Activated naive CD8-positive, alpha-beta T cell treated with anti-CD3 and anti-CD28 coated beads, Interleukin-2, amount 10 ng/mL, durations not matched to agents 7 days and 5 days (primary cell): ENCODE data around the gene SMAGP. TPM values are rescaled to one million over a fixed set of nuclear protein-coding genes. Genes with fewer than 3 reads are reported as not detected.

ENCODE experiments used
- ATAC-seq: fragments of 150-1000 bp; cut with Tn5 transposase; one replicate; pipeline ENCODE4 v1.10.0; 2021; ENCODE audit warnings: low read depth, moderate library complexity
- POLR2A ChIA-PET: fragments of 350-600 bp; sonication (Branson Sonifier 250); formaldehyde crosslinking; loops from one replicate; lab custom pipeline; 2021; ENCODE audit warnings: antibody characterized with exemption; lab: Charles Lee
- DNase-seq: peaks from one replicate; pipeline ENCODE4 v3.0.0; 2021
- H3K27ac Mint-ChIP-seq: one replicate; pipeline ENCODE4 v1.8.0; 2022; ENCODE audit warnings: mild to moderate bottlenecking, mixed read lengths
- H3K27me3 Mint-ChIP-seq: one replicate; pipeline ENCODE4 v1.8.0; 2022; ENCODE audit warnings: mild to moderate bottlenecking, moderate library complexity, mixed read lengths
- H3K36me3 Mint-ChIP-seq: one replicate; pipeline ENCODE4 v1.8.0; 2021; ENCODE audit warnings: mild to moderate bottlenecking, mixed read lengths
- H3K4me1 Mint-ChIP-seq: one replicate; pipeline ENCODE4 v1.8.0; 2021; ENCODE audit warnings: mixed read lengths
- H3K4me3 Mint-ChIP-seq: one replicate; pipeline ENCODE4 v1.8.0; 2022; ENCODE audit warnings: mild to moderate bottlenecking, moderate library complexity, mixed read lengths
- H3K9me3 Mint-ChIP-seq: one replicate; pipeline ENCODE4 v1.8.0; 2021; ENCODE audit warnings: mixed read lengths
- total RNA-seq, 2 experiments: library from RNA; stranded (reverse); gene quantifications; one replicate each; pipeline ENCODE4 v1.2.3, GENCODE V29; 2021

The SMAGP gene
- total RNA-seq, 2 experiments from 2014 or later = 4.1 to 5.6 TPM

DNA sequence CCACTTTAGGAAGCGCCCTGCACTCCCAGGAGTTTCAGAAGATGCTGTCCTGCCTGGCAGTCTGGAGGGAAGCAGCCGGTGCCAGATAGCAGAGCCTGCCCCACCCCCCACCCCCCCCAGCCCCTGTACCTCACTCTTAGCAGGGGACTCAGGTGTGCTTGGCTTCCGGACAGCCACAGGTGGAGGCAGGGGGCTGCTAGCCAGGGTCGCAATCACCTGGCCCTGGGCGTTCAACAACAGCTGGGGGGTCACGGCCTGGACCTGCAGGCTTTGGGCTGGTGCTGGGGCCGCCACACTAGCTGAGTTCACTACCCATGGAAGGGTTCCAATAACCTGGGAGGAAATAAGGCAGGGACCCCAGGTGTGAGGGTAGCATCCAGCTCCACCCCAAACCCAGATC, 74.4 kb downstream of the SMAGP start:
- H3K27me3 Mint-ChIP-seq = no peaks in the 10 kb centered on the region
- H3K27ac Mint-ChIP-seq = no peak overlapping the region
- ATAC-seq (no peak), DNase-seq (no peak)
- H3K36me3 Mint-ChIP-seq = no peaks in the 10 kb centered on the region
- no peaks in the 10 kb centered on the region for H3K9me3 Mint-ChIP-seq
- POLR2A ChIA-PET = no interaction called here
- no peaks in the 10 kb centered on the region for H3K4me1 Mint-ChIP-seq
- H3K4me3 Mint-ChIP-seq = no peak overlapping the region

Other genes with a start within 250 kb of the SMAGP start
- gene SLC11A2, start 244.0 kb downstream of the SMAGP start, total RNA-seq = 10 to 100 TPM; 40.9 to 44.0 TPM
- 10 to 100 TPM; 80.0 to 82.3 TPM for gene LETMD1, start 222.1 kb downstream of the SMAGP start, total RNA-seq
- 10 to 100 TPM; 20.0 to 24.4 TPM for gene CSRNP2, start 186.8 kb downstream of the SMAGP start, total RNA-seq
- 10 to 100 TPM; 33.6 to 35.4 TPM for gene TFCP2, start 97.3 kb downstream of the SMAGP start, total RNA-seq
- 10 to 100 TPM; 20.6 to 21.8 TPM for gene POU6F1, start 52.4 kb downstream of the SMAGP start, total RNA-seq
- 100 to 1,000 TPM; 237 to 249 TPM for gene DAZAP2, start 31.6 kb downstream of the SMAGP start, total RNA-seq
- 100 to 1,000 TPM; 161 to 164 TPM for gene BIN2, start 53.8 kb upstream of the SMAGP start, total RNA-seq
- not detected for gene CELA1, start 76.3 kb upstream of the SMAGP start, total RNA-seq
- gene GALNT6, start 121.0 kb upstream of the SMAGP start, total RNA-seq = 10 to 100 TPM; 30.0 to 31.0 TPM
- 1 to 10 TPM; 6.1 TPM for gene SLC4A8, start 154.4 kb upstream of the SMAGP start, total RNA-seq